MG63 (cell line): ENCODE results near the gene LMX1B. TPM values are rescaled to one million over a fixed set of nuclear protein-coding genes. Genes with fewer than 3 reads are reported as not detected.

ENCODE experiments used
- DNase-seq: peaks from one replicate; pipeline ENCODE4 v3.0.0-alpha.2; 2020
- H3K27me3 ChIP-seq: fragments of 250-450 bp; sonication (Bioruptor Pico); 2 replicates; pipeline ENCODE4 v1.5.1; 2020; ENCODE audit warnings: mild to moderate bottlenecking, moderate library complexity
- H3K36me3 ChIP-seq: fragments of 250-450 bp; sonication (Bioruptor Pico); 2 replicates; pipeline ENCODE4 v1.5.1; 2020; ENCODE audit warnings: mild to moderate bottlenecking, moderate library complexity
- H3K4me3 ChIP-seq: fragments of 250-450 bp; sonication (Bioruptor Pico); 2 replicates; pipeline ENCODE4 v1.5.1; 2020; ENCODE audit warnings: mild to moderate bottlenecking, moderate library complexity
- H3K9me3 ChIP-seq: fragments of 250-450 bp; sonication (Bioruptor Pico); 2 replicates; pipeline ENCODE4 v1.5.1; 2020; ENCODE audit warnings: mild to moderate bottlenecking, moderate library complexity
- total RNA-seq: library from RNA; depleted of rRNA; stranded (reverse); fragments of >200 nt; shearing (Covaris generic); gene quantifications from 2 replicates; pipeline ENCODE4 v1.2.3, GENCODE V29; 2014; ENCODE audit warnings: low replicate concordance; rRNA removed

Gene LMX1B
- total RNA-seq, 1 experiment from 2014 or later = 1.6 TPM

- Histone ChIP-seq H3K27me3 (peaks cover 10% of the 10 kb centered on the region; the same call in 1 of the 2 replicates), H3K36me3 (no peaks in the 10 kb centered on the region), H3K9me3 (no peaks in the 10 kb centered on the region), H3K4me3 (no peak overlapping the region)
- DNase-seq = no peak
Observed at GRCh38 chr9:126745574-126746411, 132.1 kb downstream of the LMX1B start.

Other genes with a start within 250 kb of the LMX1B start
- 3.2 and 3.8 TPM in 2 replicates for gene ZBTB43, start 191.1 kb downstream of the LMX1B start, total RNA-seq
- gene ZBTB34, start 246.7 kb downstream of the LMX1B start, total RNA-seq = 2.3 and 2.5 TPM in 2 replicates